ENCODE results near the gene ERGIC1.

The ERGIC1 gene

GRCh38 chr5:172932313-172933017 lies 98.4 kb downstream of the ERGIC1 start:
- peak; percentile 92 for TF ChIP-seq CTCF (IDR thresholded peaks at IDR 0.05; ENCODE audit: low read depth, low read length, missing control alignments)
- H3K4me3 ChIP-seq (ENCODE audit: low read depth, low read length): no peak overlapping the region
- no peak for DNase-seq (ENCODE audit: low read depth)

- TF ChIP-seq CTCF (IDR thresholded peaks at IDR 0.05; ENCODE audit: low read depth, low read length, missing control alignments): no peak
- no peak overlapping the region for H3K4me3 ChIP-seq (ENCODE audit: low read depth, low read length)
- DNase-seq (ENCODE audit: low read depth): no peak
Measured at GRCh38 chr5:172933238-172933637, 99.2 kb downstream of the ERGIC1 start.

- H3K4me3 ChIP-seq (ENCODE audit: low read depth, low read length): no peak overlapping the region
- no peak for DNase-seq (ENCODE audit: low read depth)
- TF ChIP-seq CTCF (IDR thresholded peaks at IDR 0.05; ENCODE audit: low read depth, low read length, missing control alignments): no peak
Measured at GRCh38 chr5:172935096-172935495, 101.0 kb downstream of the ERGIC1 start.

GRCh38 chr5:172936401-172936800 lies 102.3 kb downstream of the ERGIC1 start:
- DNase-seq (ENCODE audit: low read depth): no peak
- no peak overlapping the region for H3K4me3 ChIP-seq (ENCODE audit: low read depth, low read length)
- TF ChIP-seq CTCF (IDR thresholded peaks at IDR 0.05; ENCODE audit: low read depth, low read length, missing control alignments): no peak

GRCh38 chr5:172939071-172939470 lies 105.0 kb downstream of the ERGIC1 start:
- peak; percentile 33 for TF ChIP-seq CTCF (IDR thresholded peaks at IDR 0.05; ENCODE audit: low read depth, low read length, missing control alignments)
- no peak overlapping the region for H3K4me3 ChIP-seq (ENCODE audit: low read depth, low read length)
- DNase-seq (ENCODE audit: low read depth): no peak

GRCh38 chr5:172939611-172940267 lies 105.7 kb downstream of the ERGIC1 start:
- no peak overlapping the region for H3K4me3 ChIP-seq (ENCODE audit: low read depth, low read length)
- TF ChIP-seq CTCF (IDR thresholded peaks at IDR 0.05; ENCODE audit: low read depth, low read length, missing control alignments): no peak
- no peak for DNase-seq (ENCODE audit: low read depth)
